Muscle layer of colon (tissue), 2 donors: ENCODE measurements around the gene SIAH3.

Experiments
- H3K27ac ChIP-seq: one replicate; pipeline ENCODE4 v1.7.0; 2013; ENCODE audit warnings: low read depth, mild to moderate bottlenecking, low read length, moderate library complexity
- H3K27me3 ChIP-seq, 2 donors: one replicate each; pipeline ENCODE4 v1.7.0; 2013; ENCODE audit warnings: low read length in 2 of 2, mild to moderate bottlenecking in 2 of 2; ENCODE audit not compliant: insufficient read depth in 2 of 2, control insufficient read depth in 1 of 2
- H3K36me3 ChIP-seq: one replicate; pipeline ENCODE4 v1.7.0; 2013; ENCODE audit warnings: mild to moderate bottlenecking, low read length; ENCODE audit not compliant: insufficient read depth
- H3K4me1 ChIP-seq: one replicate; pipeline ENCODE4 v1.7.0; 2013; ENCODE audit warnings: mild to moderate bottlenecking, low read length; ENCODE audit not compliant: insufficient read depth
- H3K4me3 ChIP-seq, 2 donors: one replicate each; pipeline ENCODE4 v1.7.0; 2013; ENCODE audit warnings: low read length in 2 of 2, low read depth in 1 of 2, mild to moderate bottlenecking in 1 of 2, moderate library complexity in 1 of 2
- H3K9ac ChIP-seq: one replicate; pipeline ENCODE4 v1.7.0; 2013; ENCODE audit warnings: low read length
- H3K9me3 ChIP-seq: one replicate; pipeline ENCODE4 v1.7.0; 2013; ENCODE audit warnings: mild to moderate bottlenecking, low read length
- donor health status: abdominal sarcoma.
- donor health status: Adenocarcinoma of cecum.

Gene SIAH3

DNA sequence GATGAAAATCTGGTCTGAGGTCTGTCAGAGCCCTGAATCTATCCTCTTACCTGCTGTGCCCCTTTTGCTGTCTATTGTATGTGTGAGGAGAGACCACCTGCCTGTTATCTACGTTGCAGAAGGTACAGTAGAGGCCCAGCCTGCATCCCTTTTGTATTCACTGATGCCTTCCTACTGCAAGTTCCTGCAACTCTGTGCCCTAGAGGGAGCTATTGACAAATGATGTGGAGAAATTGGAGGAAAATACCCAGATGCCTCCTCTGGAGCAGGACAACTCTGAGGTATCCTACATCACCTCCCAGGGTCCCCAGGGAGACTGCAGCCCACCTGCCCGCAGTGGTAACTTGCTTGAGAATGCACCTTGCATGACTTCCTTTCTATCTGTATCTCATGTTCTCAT is 33.7 kb downstream of the SIAH3 start:
- Histone ChIP-seq H3K4me1 (no peaks in the 10 kb centered on the region), H3K9ac (no peak overlapping the region), H3K4me3 (no peak overlapping the region), H3K27ac (no peak overlapping the region), H3K27me3 (no peaks in the 10 kb centered on the region), H3K9me3 (no peaks in the 10 kb centered on the region), H3K36me3 (no peaks in the 10 kb centered on the region)

DNA sequence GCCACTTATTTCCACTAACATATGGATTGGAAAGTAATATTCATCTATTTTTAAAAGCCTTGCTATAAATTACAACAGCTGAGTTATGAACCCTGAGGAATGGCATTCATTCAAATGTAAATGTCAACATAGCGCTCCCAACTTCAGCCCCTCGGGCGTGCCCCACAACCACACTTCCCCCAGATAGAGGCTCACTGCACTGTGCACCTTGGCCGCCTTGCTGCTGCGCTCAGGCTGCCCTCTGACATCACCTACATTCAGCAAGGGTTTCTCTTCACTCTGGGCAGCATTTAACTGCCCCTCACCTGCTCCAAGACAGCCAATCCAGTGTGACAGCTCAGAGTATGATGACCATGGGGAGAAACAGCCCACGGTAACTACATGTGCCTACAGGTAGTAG is 35.1 kb downstream of the SIAH3 start:
- H3K4me3 ChIP-seq: no peak overlapping the region
- no peaks in the 10 kb centered on the region for H3K9me3 ChIP-seq
- H3K36me3 ChIP-seq: no peaks in the 10 kb centered on the region
- H3K4me1 ChIP-seq: no peaks in the 10 kb centered on the region
- no peak overlapping the region for H3K27ac ChIP-seq
- H3K9ac ChIP-seq: no peak overlapping the region
- H3K27me3 ChIP-seq: no peaks in the 10 kb centered on the region

DNA sequence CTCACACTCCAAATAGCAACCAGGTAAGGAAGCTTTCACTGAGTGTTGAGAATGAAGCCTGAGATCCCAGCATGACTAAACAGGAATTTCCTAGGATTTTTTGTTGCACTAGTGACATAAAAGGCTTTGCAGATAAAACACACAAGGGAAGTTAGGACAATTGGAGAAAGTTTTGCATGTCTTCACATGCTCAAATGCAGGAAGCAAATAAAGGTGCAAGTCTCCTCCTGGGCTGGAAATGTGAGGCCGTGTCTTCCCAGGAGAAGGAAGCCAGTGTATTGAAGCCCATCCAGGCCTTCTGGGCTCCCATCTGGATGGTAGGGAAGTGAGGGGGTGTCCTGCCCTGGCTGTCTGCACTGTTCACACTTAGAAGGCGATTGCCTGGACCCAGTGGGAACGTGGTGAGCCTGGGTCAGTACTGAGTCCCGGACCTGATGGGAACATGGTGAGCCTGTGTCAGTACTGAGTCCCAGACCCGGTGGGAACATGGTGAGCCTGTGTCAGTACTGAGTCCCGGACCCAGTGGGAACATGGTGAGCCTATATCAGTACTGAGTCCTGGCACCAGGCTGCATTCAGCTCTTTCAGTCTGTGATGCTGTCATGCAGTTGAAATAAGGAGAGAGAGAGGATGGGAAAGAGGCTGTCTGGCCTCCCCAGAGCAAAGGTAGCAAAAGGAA is 38.7 kb downstream of the SIAH3 start:
- no peaks in the 10 kb centered on the region for H3K9me3 ChIP-seq
- H3K36me3 ChIP-seq: no peaks in the 10 kb centered on the region
- H3K4me1 ChIP-seq: no peaks in the 10 kb centered on the region
- no peaks in the 10 kb centered on the region for H3K27me3 ChIP-seq
- H3K4me3 ChIP-seq: no peak overlapping the region
- no peak overlapping the region for H3K9ac ChIP-seq
- H3K27ac ChIP-seq: no peak overlapping the region

DNA sequence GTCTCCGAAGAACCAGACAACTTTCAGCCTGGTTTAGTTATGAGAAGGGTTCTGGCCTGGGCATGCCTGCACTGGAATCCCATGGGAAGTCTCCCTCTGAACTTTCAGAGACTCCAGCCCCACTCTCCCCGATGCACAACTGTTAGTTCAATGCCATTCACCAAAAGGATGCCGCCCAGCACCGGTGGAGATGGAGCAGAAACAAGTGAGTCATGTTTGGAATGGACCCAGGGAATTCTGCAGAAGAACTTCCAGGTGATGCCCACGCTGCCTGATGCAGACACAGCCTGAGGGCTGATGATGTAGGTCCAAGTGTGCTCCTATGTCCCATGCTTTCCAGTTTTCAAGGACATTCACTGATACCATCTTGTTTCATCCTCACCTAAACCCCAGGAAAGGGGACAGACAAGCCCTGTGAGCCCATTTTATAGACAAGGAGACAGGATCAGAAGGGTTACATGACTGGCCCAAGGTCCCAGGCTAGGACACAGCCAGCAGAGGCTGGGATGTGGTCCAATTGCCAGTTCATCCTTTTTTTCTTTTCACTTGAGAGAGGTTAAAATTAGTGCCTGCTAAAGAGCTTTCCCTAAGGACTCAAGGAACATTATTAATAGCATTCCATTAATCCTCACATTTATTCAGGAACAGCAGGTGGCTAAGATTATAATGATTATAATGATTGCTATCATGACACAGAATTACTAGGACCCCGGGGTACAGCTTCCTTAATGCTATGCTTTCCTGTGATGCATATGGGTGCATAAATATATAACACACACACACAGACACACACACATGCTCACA is 39.5 kb downstream of the SIAH3 start:
- Histone ChIP-seq H3K4me3 (no peak overlapping the region), H3K27ac (no peak overlapping the region), H3K27me3 (no peaks in the 10 kb centered on the region), H3K9ac (no peak overlapping the region), H3K36me3 (no peaks in the 10 kb centered on the region), H3K4me1 (no peaks in the 10 kb centered on the region), H3K9me3 (no peaks in the 10 kb centered on the region)

DNA sequence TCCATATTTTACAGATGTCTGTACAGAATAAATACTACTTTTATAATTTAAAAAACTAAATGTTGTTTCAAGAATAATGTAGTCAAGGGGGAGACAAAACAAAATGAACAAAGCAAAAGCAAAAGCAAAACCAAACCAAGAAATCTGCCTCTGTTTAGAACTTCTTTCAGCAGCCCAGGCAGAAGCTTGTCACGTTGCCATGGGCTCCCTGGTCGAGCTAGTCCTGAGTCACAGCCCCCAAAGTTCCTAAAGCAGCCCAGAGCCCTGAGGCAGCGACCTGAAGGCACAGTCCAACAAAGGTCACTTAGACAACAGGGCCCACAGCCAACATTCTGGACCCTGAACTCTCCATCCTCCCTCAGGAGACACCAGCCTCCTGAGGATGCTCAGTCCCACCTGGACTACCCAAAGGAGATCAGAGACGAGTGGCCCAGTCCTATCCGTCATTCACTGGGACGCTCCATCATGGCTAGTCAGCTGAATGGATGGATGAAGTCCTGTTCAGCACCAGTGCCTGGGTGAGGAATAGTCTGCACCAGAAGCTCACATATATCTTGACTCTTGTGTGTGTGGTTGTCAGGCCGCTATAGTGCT is 41.7 kb downstream of the SIAH3 start:
- Histone ChIP-seq H3K36me3 (no peaks in the 10 kb centered on the region), H3K9me3 (no peaks in the 10 kb centered on the region), H3K9ac (no peak overlapping the region), H3K4me1 (no peaks in the 10 kb centered on the region), H3K27ac (no peak overlapping the region), H3K27me3 (no peaks in the 10 kb centered on the region), H3K4me3 (no peak overlapping the region)

DNA sequence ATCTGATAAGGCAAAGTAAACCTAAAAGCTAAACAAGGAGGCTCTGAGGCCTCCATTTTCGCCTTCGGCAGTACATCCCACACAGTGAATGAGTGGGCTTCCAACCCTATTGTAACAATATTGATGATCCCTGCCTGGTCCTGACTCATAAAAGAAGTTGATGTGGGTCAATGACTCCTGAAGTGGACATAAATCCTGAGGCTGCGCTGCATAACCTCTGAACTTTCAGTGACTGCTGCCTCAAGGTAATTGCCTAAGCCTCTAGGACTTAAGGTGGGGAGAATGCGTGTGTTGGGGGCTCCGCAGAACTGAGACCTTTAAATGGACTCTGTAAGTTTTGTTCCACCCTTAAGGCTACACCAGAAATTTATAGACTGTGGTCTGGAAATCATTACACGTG is 42.6 kb downstream of the SIAH3 start:
- no peaks in the 10 kb centered on the region for H3K27me3 ChIP-seq
- no peak overlapping the region for H3K4me3 ChIP-seq
- no peaks in the 10 kb centered on the region for H3K4me1 ChIP-seq
- no peak overlapping the region for H3K27ac ChIP-seq
- no peaks in the 10 kb centered on the region for H3K36me3 ChIP-seq
- no peak overlapping the region for H3K9ac ChIP-seq
- H3K9me3 ChIP-seq: no peaks in the 10 kb centered on the region

DNA sequence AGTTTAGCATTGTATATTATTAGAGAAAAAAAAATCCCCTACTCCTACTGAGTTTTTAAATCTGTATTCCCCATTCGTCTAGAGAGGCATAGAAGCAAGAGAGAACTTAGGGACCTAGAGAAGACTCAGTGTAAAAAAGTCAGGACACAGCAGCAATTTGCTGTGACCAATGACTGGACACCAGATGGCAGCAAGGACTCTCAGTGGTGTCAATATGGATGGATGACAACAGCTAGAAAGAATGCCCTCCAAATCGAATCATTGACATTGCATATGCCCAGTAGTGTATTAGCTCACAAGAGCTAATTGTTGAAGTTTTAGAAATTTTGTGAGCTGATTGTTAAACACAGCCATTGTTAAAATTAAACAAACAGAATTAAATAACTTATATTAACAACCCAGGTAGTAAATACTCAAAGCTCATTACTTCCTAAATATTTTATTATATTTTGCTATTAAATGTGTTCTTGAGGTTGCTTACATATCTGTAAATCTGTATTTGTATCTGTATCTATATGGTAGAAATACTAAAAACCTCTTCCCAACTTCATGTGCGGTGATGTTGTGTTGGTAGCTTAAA is 43.9 kb downstream of the SIAH3 start:
- no peaks in the 10 kb centered on the region for H3K4me1 ChIP-seq
- H3K27me3 ChIP-seq: no peaks in the 10 kb centered on the region
- no peaks in the 10 kb centered on the region for H3K36me3 ChIP-seq
- H3K4me3 ChIP-seq: no peak overlapping the region
- H3K27ac ChIP-seq: no peak overlapping the region
- no peak overlapping the region for H3K9ac ChIP-seq
- no peaks in the 10 kb centered on the region for H3K9me3 ChIP-seq

DNA sequence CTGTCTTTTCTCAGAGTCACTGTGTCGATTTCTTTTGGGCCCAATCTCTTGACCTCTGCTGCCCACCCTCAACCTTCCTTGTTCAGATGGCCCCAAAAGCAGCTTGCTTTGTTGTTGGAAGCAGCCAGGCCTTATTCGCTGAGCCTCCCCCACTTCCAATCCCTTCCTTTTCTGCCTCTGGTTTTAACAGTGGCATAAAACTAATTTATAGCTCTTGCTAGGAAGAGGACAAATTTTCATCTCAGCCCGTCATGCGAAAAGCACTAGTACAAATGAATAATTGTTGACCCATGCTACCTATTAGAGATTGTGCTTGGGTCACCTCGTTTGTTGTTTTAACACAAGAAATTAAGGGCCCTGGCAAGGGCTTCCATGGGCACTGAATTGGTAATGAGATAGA is 51.1 kb downstream of the SIAH3 start:
- no peaks in the 10 kb centered on the region for H3K27me3 ChIP-seq
- H3K27ac ChIP-seq: no peak overlapping the region
- H3K9ac ChIP-seq: no peak overlapping the region
- no peaks in the 10 kb centered on the region for H3K36me3 ChIP-seq
- H3K9me3 ChIP-seq: no peaks in the 10 kb centered on the region
- no peaks in the 10 kb centered on the region for H3K4me1 ChIP-seq
- no peak overlapping the region for H3K4me3 ChIP-seq

DNA sequence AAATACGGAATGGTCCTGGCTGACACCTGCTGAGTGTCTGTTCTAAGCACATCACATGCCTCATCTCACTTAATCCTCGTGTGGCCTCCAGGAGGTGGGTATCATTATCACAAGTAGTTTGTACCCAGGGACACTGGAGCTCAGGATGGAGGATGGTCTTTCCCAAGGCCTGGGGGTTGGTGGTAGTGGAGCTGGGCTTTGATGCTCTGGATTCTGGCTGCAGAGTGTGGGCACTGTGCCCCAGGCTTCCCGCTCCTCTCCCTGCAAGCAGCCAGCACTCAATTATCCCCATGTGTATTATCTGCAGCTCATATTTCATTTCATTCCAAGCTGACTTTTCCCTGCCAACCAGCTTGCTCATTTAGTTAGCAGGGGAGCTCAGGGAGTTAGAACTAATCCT is 52.1 kb downstream of the SIAH3 start:
- Histone ChIP-seq H3K36me3 (no peaks in the 10 kb centered on the region), H3K9me3 (no peaks in the 10 kb centered on the region), H3K27me3 (no peaks in the 10 kb centered on the region), H3K9ac (no peak overlapping the region), H3K27ac (no peak overlapping the region), H3K4me3 (no peak overlapping the region), H3K4me1 (no peaks in the 10 kb centered on the region)

DNA sequence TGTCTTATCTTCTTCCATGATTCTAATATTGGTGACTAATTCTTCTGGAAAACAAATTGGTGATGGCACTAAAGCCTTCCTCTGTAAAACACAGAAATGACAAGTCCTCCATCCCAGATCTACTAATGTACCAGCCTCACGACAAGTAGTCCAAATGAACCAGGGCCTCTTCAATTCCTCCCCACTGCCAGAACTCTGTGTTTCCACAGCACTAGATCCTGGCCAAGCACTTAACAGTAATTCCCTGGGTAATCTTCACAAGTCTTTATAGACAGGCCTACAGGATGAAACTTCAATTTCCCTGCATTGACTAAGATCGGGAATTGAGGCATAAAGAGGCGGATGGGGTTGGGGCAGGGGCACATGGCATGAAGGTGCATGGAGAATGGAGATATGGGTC is 52.7 kb downstream of the SIAH3 start:
- Histone ChIP-seq H3K27ac (no peak overlapping the region), H3K27me3 (no peaks in the 10 kb centered on the region), H3K4me3 (no peak overlapping the region), H3K4me1 (no peaks in the 10 kb centered on the region), H3K36me3 (no peaks in the 10 kb centered on the region), H3K9me3 (no peaks in the 10 kb centered on the region), H3K9ac (no peak overlapping the region)

DNA sequence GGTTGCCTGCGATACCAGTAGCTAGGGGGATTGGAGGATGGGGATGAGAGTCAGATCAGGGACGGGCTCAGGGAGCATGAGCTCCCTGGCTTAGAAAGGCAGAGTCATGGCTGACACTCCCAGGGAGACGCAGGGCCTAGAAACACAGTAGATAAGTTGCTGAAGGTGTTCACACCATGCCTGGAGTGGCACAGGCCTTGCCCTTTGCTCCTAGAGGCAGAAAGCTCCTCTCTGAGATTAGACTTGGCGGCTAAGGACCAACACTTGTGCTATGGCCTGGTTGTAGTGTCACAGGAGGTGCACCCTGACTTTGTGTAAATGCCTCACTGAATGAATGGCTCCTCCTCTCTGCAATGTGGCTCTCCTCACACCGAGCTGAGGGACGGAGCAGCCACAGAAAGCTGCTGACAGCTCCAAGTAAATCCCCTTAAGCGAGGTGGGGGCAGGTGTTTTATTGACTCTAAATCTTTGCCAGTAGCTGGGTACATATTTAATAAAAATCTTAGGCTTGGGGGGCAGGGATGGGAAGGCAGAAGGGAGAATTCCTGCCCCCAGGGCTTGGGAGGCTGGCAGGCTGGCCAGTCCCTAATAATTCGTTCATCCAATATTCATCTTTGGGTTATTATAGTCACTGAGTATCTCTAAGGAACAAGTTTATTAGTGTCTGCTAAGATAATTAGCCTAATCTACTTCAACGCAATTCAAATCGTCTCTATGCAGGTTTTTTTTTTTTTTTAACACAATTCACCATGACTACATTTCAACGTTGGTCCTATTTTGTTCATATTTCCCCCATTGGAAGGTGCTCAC is 54.9 kb downstream of the SIAH3 start:
- Histone ChIP-seq H3K27me3 (no peaks in the 10 kb centered on the region), H3K9me3 (no peaks in the 10 kb centered on the region), H3K4me3 (no peak overlapping the region), H3K9ac (no peak overlapping the region), H3K27ac (no peak overlapping the region), H3K4me1 (no peaks in the 10 kb centered on the region), H3K36me3 (no peaks in the 10 kb centered on the region)
